ENCODE measurements around the gene IQCM.

- TF ChIP-seq CTCF (IDR thresholded peaks at IDR 0.05 in 8 of 11, conservative IDR thresholded peaks at IDR 0.05 in 3 of 11) = no peak
- no peak for TF ChIP-seq POLR2A (IDR thresholded peaks at IDR 0.05)
These were observed 34.5 kb downstream of the IQCM start for GRCh38 chr4:149781150-149781549.

Data from spleen (tissue), 7 donors.